Pancreas (tissue), 10 donors: ENCODE measurements around the gene SLC27A2. TPM values are rescaled to one million over a fixed set of nuclear protein-coding genes. Genes with fewer than 3 reads are reported as not detected.

Source experiments
- ATAC-seq, 4 donors: fragments of 200-7000 bp; cut with Tn5 transposase; one replicate each; pipeline versions ENCODE4 v1.8.0 to v1.9.1; 2020; ENCODE audit warnings: mild to moderate bottlenecking in 4 of 4, moderate library complexity in 4 of 4
- DNase-seq, 6 donors: peaks; one replicate each; pipeline ENCODE4 v3.0.0-alpha.2; 2020
- FAIRE-seq: peaks from 2 replicates; lab custom pipeline; 2012; peaks lifted over from hg19 to GRCh38; lab: Jason Lieb, UNC
- H3K27ac ChIP-seq, 4 donors: fragments of 200-600 bp; sonication (generic); 1 replicate in 3 of 4; 2 replicates in 1 of 4; pipeline versions ENCODE4 v1.5.0 to v1.8.0; 2020
- H3K27me3 ChIP-seq, 4 donors: fragments of 200-600 bp; one replicate each; pipeline ENCODE4 v1.8.0; 2021
- H3K36me3 ChIP-seq, 3 donors: fragments of 200-600 bp; sonication (generic) in 1 of 3; one replicate each; pipeline versions ENCODE4 v1.5.0 to v1.8.0; 2020 to 2021
- H3K4me1 ChIP-seq, 3 donors: fragments of 200-600 bp; one replicate each; pipeline ENCODE4 v1.8.0; 2021
- H3K4me3 ChIP-seq, 4 donors: fragments of 200-600 bp; sonication (generic) in 2 of 4; one replicate each; pipeline versions ENCODE4 v1.5.0 to v1.8.0; 2020 to 2021
- H3K9me3 ChIP-seq, 4 donors: fragments of 200-600 bp; one replicate each; pipeline ENCODE4 v1.8.0; 2021
- WGBS, 2 donors: extraction: QIAGEN DNeasy Blood & Tissue Kit; methylation state at CpG; one replicate each; pipeline ENCODE4 v1.1.7; 2013; 5-methylcytosine and 5-hydroxymethylcytosine counted together
- intact Hi-C, 3 donors: fragments of 100-400 bp; cut with DNase I; formaldehyde crosslinking; loops; one replicate each; pipeline versions ENCODE4 v1.11.1 to v1.14.2; 2022
- polyA plus RNA-seq, 2 donors: library from polyadenylated mRNA; stranded (reverse); fragments of 200-250 nt; gene quantifications; one replicate each; pipeline ENCODE4 v1.2.3, GENCODE V29; 2013
- total RNA-seq, 6 donors: library from RNA; stranded (reverse); fragmentation: NEBNext Ultra II Directional in 4 of 6; extraction: Animal tissue kit (Norgen Biotek cat#: 25700) in 4 of 6; gene quantifications; one replicate each; pipeline versions ENCODE4 v1.2.1 to v1.2.4, GENCODE V29; 2021 to 2023
- TF ChIP-seq, protein P1 (sequence below), 4 donors: fragments of 200-600 bp; sonication (generic) in 3 of 4; IDR thresholded peaks; one replicate each; pipeline versions ENCODE4 v1.5.0 to v1.8.0; 2021; ENCODE audit warnings: antibody characterized with exemption in 4 of 4
- donor health status: healthy with polysubstance abuse.
- donor health status: DM: no; HTN: no; CAD: no; lungs with moderate emphysema.
- donor health status: DM: no; HTN: no; CAD: no.
- donor health status: control.
- donor health status: control.
- donor health status: Bipolar disorder and iron deficiency.
- donor health status: DM: yes; HTN: yes; CAD: no.
- donor health status: DM: no; HTN: no; CAD: no.
- donor health status: DM: no; HTN: no; CAD: no.
- donor health status: DM: yes; HTN: yes; CAD: no.

The SLC27A2 gene
- total and polyA plus RNA-seq, 8 donors = 1.5 to 6.1 (median 3.2) TPM

DNA sequence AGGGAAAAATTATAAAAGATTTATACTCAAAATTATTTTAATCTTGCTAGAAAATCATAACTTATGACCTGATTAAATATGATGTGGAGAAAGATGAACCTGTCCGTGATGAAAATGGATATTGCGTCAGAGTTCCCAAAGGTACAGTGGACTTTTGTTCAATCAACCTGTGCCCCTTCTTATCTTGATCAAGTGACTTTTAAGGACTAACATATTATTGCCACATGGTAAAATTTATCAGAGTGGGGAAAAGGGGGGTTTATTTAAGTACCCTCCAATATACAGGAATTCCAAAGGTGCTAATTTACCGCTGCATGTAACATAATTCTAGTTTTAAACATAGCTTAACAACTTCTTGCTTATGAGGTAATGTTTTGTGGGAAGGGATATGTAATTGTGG is 43.9 kb downstream of the SLC27A2 start:
- ATAC-seq = no peak
- 78 to 81% methylated on average over 3 of the region's 3 CpGs for WGBS, 2 donors

GRCh38 chr15:50227076-50227475 is 45.1 kb downstream of the SLC27A2 start:
- ATAC-seq (no peak), DNase-seq (no peak), FAIRE-seq (no peak)
- no peak overlapping the region for H3K27ac ChIP-seq
- H3K27me3 ChIP-seq = no peaks in the 10 kb centered on the region
- TF ChIP-seq, protein P1, sequence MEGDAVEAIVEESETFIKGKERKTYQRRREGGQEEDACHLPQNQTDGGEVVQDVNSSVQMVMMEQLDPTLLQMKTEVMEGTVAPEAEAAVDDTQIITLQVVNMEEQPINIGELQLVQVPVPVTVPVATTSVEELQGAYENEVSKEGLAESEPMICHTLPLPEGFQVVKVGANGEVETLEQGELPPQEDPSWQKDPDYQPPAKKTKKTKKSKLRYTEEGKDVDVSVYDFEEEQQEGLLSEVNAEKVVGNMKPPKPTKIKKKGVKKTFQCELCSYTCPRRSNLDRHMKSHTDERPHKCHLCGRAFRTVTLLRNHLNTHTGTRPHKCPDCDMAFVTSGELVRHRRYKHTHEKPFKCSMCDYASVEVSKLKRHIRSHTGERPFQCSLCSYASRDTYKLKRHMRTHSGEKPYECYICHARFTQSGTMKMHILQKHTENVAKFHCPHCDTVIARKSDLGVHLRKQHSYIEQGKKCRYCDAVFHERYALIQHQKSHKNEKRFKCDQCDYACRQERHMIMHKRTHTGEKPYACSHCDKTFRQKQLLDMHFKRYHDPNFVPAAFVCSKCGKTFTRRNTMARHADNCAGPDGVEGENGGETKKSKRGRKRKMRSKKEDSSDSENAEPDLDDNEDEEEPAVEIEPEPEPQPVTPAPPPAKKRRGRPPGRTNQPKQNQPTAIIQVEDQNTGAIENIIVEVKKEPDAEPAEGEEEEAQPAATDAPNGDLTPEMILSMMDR (IDR thresholded peaks at IDR 0.05) = no peak
- no peaks in the 10 kb centered on the region for H3K4me1 ChIP-seq
- no peaks in the 10 kb centered on the region for H3K36me3 ChIP-seq
- H3K9me3 ChIP-seq = no peaks in the 10 kb centered on the region
- no peak overlapping the region for H3K4me3 ChIP-seq
- 85 to 87% methylated on average over 5 of the region's 5 CpGs for WGBS, 2 donors
- intact Hi-C loops = no loop called here

More for the DNA sequence above, 43.9 kb downstream of the SLC27A2 start:
- no peaks in the 10 kb centered on the region for H3K36me3 ChIP-seq
- TF ChIP-seq, protein P1 (IDR thresholded peaks at IDR 0.05) = no peak
- H3K4me3 ChIP-seq = no peak overlapping the region
- no peaks in the 10 kb centered on the region for H3K9me3 ChIP-seq
- H3K27me3 ChIP-seq = no peaks in the 10 kb centered on the region
- H3K27ac ChIP-seq = no peak overlapping the region
- no peaks in the 10 kb centered on the region for H3K4me1 ChIP-seq
- intact Hi-C loops = no loop called here
- FAIRE-seq (no peak), DNase-seq (no peak)

- Histone ChIP-seq H3K27ac (no peak overlapping the region), H3K4me1 (no peaks in the 10 kb centered on the region), H3K9me3 (no peaks in the 10 kb centered on the region), H3K27me3 (no peaks in the 10 kb centered on the region), H3K4me3 (no peak overlapping the region), H3K36me3 (no peaks in the 10 kb centered on the region)
- FAIRE-seq (no peak), ATAC-seq (no peak), DNase-seq (no peak)
- TF ChIP-seq, protein P1 (IDR thresholded peaks at IDR 0.05) = no peak
- WGBS, 2 donors = 96% methylated on average over 3 of the region's 3 CpGs
- intact Hi-C loops = no loop called here
These were observed 46.9 kb downstream of the SLC27A2 start for GRCh38 chr15:50228866-50229265.

GRCh38 chr15:50229336-50229735 is 47.3 kb downstream of the SLC27A2 start:
- H3K9me3 ChIP-seq = no peaks in the 10 kb centered on the region
- TF ChIP-seq, protein P1 (IDR thresholded peaks at IDR 0.05) = no peak
- WGBS, 2 donors = 60 to 61% methylated on average over 3 of the region's 3 CpGs
- H3K4me1 ChIP-seq = no peaks in the 10 kb centered on the region
- no peaks in the 10 kb centered on the region for H3K36me3 ChIP-seq
- intact Hi-C loops = no loop called here
- DNase-seq = no peak
- H3K27me3 ChIP-seq = no peaks in the 10 kb centered on the region
- FAIRE-seq = no peak
- ATAC-seq = no peak
- no peak overlapping the region for H3K4me3 ChIP-seq
- no peak overlapping the region for H3K27ac ChIP-seq

DNA sequence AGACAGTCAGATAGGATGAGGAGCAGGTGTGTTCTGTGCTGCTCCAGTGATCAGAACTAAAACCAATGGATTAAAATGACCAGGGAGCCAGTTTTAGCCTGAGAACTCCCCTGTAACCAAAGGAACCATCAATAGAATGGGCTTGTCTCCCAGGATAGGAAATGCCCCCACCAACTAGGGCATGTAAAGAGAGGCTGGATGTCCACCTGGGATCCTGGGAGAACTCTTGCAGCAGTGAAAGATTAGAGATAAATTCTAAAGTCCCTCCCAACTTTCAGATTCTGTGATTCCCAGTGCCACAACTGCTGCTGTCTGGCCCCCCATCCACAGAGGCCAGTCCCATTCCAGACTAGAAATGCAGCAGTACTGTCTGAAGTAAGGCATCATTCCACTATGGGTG is 49.8 kb downstream of the SLC27A2 start:
- intact Hi-C loops = no loop called here
- DNase-seq = no peak
- Histone ChIP-seq H3K27me3 (no peaks in the 10 kb centered on the region), H3K4me3 (no peak overlapping the region), H3K4me1 (no peaks in the 10 kb centered on the region), H3K36me3 (no peaks in the 10 kb centered on the region), H3K27ac (no peak overlapping the region), H3K9me3 (no peaks in the 10 kb centered on the region)
- FAIRE-seq = no peak
- ATAC-seq = no peak
- TF ChIP-seq, protein P1 (IDR thresholded peaks at IDR 0.05) = no peak
